ENCODE results near the gene ADAM12. TPM values are rescaled to one million over a fixed set of nuclear protein-coding genes. Genes with fewer than 3 reads are reported as not detected.

ADAM12 gene
- total and polyA plus RNA-seq, 2 donors (not counting 1 experiment from before 2014, with no cell fraction given), result 21.0 to 56.9 TPM

DNA sequence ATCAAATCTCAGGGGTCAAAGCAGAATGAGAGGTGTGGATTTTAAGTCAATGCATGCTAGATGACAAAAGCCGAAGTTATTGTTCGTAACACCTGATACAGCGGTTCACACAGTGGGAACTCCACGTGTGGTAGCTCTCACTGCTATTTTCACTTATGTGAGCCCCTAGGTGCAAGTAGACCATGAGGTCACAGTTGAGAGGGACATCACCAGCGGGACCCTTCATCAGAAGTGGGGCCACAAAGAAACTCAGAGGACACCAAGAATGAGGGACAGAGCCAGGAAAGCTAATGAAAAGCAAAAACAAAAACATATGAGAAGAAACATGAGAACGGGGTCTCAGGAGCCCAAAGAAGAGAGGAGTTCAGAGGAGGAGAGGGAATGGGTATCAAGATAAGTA lies 63.5 kb downstream of the ADAM12 start:
- DNase-seq (ENCODE audit: low read depth in 2 of 2), result no peak
- H3K4me1 ChIP-seq (ENCODE audit: control insufficient read depth, extremely low read depth, insufficient read depth, low read length), result no peaks in the 10 kb centered on the region
- H2AFZ ChIP-seq (ENCODE audit: low read length), result no peak overlapping the region
- no peaks in the 10 kb centered on the region for H3K36me3 ChIP-seq (ENCODE audit: control insufficient read depth, insufficient read depth, low read length)
- H3K27me3 ChIP-seq (ENCODE audit: control insufficient read depth, insufficient read depth, low read length), result no peaks in the 10 kb centered on the region
- no peaks in the 10 kb centered on the region for H3K9me3 ChIP-seq (ENCODE audit: control insufficient read depth, insufficient read depth, low read depth, low read length)
- no peak overlapping the region for H3K27ac ChIP-seq (ENCODE audit: insufficient read depth, low read length)
- H3K4me2 ChIP-seq (ENCODE audit: extremely low read depth, insufficient read depth, low read length), result no peak overlapping the region
- no peak overlapping the region for H3K9ac ChIP-seq (ENCODE audit: insufficient read depth, low read length)
- H3K79me2 ChIP-seq (ENCODE audit: control insufficient read depth, insufficient read depth, low read length), result no peaks in the 10 kb centered on the region
- no peaks in the 10 kb centered on the region for H4K20me1 ChIP-seq (ENCODE audit: control insufficient read depth, extremely low read depth, insufficient read depth, low read length)
- no peak for TF ChIP-seq EZH2 (IDR thresholded peaks at IDR 0.05; ENCODE audit: low read length, missing control alignments)
- TF ChIP-seq, protein P1, sequence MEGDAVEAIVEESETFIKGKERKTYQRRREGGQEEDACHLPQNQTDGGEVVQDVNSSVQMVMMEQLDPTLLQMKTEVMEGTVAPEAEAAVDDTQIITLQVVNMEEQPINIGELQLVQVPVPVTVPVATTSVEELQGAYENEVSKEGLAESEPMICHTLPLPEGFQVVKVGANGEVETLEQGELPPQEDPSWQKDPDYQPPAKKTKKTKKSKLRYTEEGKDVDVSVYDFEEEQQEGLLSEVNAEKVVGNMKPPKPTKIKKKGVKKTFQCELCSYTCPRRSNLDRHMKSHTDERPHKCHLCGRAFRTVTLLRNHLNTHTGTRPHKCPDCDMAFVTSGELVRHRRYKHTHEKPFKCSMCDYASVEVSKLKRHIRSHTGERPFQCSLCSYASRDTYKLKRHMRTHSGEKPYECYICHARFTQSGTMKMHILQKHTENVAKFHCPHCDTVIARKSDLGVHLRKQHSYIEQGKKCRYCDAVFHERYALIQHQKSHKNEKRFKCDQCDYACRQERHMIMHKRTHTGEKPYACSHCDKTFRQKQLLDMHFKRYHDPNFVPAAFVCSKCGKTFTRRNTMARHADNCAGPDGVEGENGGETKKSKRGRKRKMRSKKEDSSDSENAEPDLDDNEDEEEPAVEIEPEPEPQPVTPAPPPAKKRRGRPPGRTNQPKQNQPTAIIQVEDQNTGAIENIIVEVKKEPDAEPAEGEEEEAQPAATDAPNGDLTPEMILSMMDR (conservative IDR thresholded peaks at IDR 0.05 in 1 of 2, IDR thresholded peaks at IDR 0.05 in 1 of 2; ENCODE audit: low read depth in 1 of 2, low read length in 2 of 2), result no peak
- no peak overlapping the region for H3K4me3 ChIP-seq (replicated peaks in 1 of 4; ENCODE audit: control extremely low read depth in 1 of 4, insufficient read depth in 1 of 4, low read depth in 3 of 4, low read length in 4 of 4)

DNA sequence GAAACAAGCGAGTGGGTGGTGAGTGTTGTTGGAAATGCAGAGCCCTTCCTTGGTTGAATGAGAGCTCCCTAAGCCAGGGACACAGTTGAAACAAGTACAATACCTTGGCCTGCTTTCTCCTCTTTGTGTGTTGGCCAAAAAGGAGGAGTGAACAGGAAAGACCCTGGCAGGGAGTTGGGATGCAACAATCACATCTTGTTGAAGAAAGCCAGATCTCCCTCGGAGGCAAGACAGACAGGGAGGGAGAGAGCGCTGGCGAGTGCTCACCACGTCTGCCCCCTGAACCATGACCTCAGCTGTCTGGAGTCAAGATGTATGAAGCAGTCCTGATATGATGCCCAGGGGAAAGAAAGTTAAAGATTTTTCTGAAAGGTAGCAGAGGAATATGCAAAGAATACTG lies 66.8 kb downstream of the ADAM12 start:
- H3K4me3 ChIP-seq (replicated peaks in 1 of 4; ENCODE audit: control extremely low read depth in 1 of 4, insufficient read depth in 1 of 4, low read depth in 3 of 4, low read length in 4 of 4), result no peak overlapping the region
- H3K36me3 ChIP-seq (ENCODE audit: control insufficient read depth, insufficient read depth, low read length), result no peaks in the 10 kb centered on the region
- no peaks in the 10 kb centered on the region for H3K27me3 ChIP-seq (ENCODE audit: control insufficient read depth, insufficient read depth, low read length)
- no peak overlapping the region for H2AFZ ChIP-seq (ENCODE audit: low read length)
- H3K9ac ChIP-seq (ENCODE audit: insufficient read depth, low read length), result no peak overlapping the region
- no peaks in the 10 kb centered on the region for H4K20me1 ChIP-seq (ENCODE audit: control insufficient read depth, extremely low read depth, insufficient read depth, low read length)
- no peaks in the 10 kb centered on the region for H3K9me3 ChIP-seq (ENCODE audit: control insufficient read depth, insufficient read depth, low read depth, low read length)
- no peaks in the 10 kb centered on the region for H3K4me1 ChIP-seq (ENCODE audit: control insufficient read depth, extremely low read depth, insufficient read depth, low read length)
- TF ChIP-seq, protein P1 (conservative IDR thresholded peaks at IDR 0.05 in 1 of 2, IDR thresholded peaks at IDR 0.05 in 1 of 2; ENCODE audit: low read depth in 1 of 2, low read length in 2 of 2), result no peak
- no peak for TF ChIP-seq EZH2 (IDR thresholded peaks at IDR 0.05; ENCODE audit: low read length, missing control alignments)
- no peak overlapping the region for H3K4me2 ChIP-seq (ENCODE audit: extremely low read depth, insufficient read depth, low read length)
- H3K79me2 ChIP-seq (ENCODE audit: control insufficient read depth, insufficient read depth, low read length), result no peaks in the 10 kb centered on the region
- H3K27ac ChIP-seq (ENCODE audit: insufficient read depth, low read length), result no peak overlapping the region
- DNase-seq (ENCODE audit: low read depth in 2 of 2), result no peak

DNA sequence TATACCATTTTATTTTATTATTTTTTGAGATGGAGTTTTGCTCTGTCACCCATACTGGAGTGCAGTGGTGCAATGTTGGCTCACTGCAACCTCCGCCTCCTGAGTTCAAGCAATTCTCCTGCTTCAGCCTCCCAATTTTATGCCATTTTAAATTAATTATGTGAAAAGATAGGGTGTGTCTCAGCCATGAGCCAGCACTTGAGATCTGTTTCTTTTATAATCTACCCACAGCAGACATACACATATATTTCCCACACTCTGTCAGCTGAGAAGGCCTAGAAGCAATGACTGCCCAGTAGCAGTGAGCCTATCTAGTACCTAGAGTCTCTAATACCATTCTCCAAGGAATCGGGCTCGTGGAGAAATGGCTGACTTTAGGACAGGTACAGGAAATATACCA lies 70.5 kb downstream of the ADAM12 start:
- no peak overlapping the region for H3K9ac ChIP-seq (ENCODE audit: insufficient read depth, low read length)
- no peak overlapping the region for H3K27ac ChIP-seq (ENCODE audit: insufficient read depth, low read length)
- no peaks in the 10 kb centered on the region for H3K36me3 ChIP-seq (ENCODE audit: control insufficient read depth, insufficient read depth, low read length)

More for the DNA sequence above, 70.5 kb downstream of the ADAM12 start:
- Histone ChIP-seq H3K9me3 (ENCODE audit: control insufficient read depth, insufficient read depth, low read depth, low read length) (no peaks in the 10 kb centered on the region), H3K4me2 (ENCODE audit: extremely low read depth, insufficient read depth, low read length) (no peak overlapping the region), H3K4me3 (replicated peaks in 1 of 4; ENCODE audit: control extremely low read depth in 1 of 4, insufficient read depth in 1 of 4, low read depth in 3 of 4, low read length in 4 of 4) (no peak overlapping the region), H3K4me1 (ENCODE audit: control insufficient read depth, extremely low read depth, insufficient read depth, low read length) (no peaks in the 10 kb centered on the region), H3K79me2 (ENCODE audit: control insufficient read depth, insufficient read depth, low read length) (no peaks in the 10 kb centered on the region), H2AFZ (ENCODE audit: low read length) (no peak overlapping the region), H4K20me1 (ENCODE audit: control insufficient read depth, extremely low read depth, insufficient read depth, low read length) (no peaks in the 10 kb centered on the region), H3K27me3 (ENCODE audit: control insufficient read depth, insufficient read depth, low read length) (no peaks in the 10 kb centered on the region)
- no peak for TF ChIP-seq EZH2 (IDR thresholded peaks at IDR 0.05; ENCODE audit: low read length, missing control alignments)
- TF ChIP-seq, protein P1 (conservative IDR thresholded peaks at IDR 0.05 in 1 of 2, IDR thresholded peaks at IDR 0.05 in 1 of 2; ENCODE audit: low read depth in 1 of 2, low read length in 2 of 2), result no peak
- DNase-seq (ENCODE audit: low read depth in 2 of 2), result no peak

Data from fibroblast of lung (primary cell).